Measurements from ENCODE around the gene PAK4.

DNA sequence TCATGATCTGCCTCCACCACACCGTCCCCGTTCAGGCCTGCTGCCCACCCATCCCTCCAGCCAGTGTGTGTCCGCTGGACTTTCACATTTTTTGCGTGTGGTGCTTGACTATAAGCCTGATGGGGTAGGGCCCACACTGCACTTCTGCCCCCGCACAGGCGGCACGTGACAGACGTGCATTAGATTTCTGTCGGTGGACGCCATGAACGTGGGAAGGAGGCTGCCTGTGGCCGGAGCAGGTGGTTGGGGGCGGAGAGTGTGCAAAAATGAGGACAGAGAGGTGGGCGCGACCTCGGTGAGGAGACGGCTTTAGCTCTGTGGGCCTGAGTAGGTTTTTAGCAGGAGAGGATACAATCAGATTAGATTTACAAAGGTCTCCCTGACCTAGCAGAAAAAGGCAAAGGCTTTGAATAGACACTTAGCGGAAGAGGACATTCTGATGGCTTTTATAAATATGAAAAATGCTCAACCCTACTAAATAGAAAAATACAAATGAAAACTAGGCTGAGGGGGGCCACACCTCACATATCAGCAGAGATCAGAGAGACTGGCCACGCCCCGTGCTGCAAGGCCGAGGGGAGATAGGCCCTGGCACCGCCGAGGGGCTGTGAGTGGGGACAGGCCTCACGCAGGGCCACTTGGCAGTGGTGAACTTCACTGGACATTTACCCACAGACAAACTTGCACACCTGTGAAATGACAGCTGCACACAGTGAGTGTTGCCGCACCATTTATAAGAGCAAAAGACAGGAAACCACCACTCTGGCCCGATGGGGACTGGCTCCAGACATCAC lies 25.4 kb downstream of the PAK4 start:
- TF ChIP-seq, protein P1, sequence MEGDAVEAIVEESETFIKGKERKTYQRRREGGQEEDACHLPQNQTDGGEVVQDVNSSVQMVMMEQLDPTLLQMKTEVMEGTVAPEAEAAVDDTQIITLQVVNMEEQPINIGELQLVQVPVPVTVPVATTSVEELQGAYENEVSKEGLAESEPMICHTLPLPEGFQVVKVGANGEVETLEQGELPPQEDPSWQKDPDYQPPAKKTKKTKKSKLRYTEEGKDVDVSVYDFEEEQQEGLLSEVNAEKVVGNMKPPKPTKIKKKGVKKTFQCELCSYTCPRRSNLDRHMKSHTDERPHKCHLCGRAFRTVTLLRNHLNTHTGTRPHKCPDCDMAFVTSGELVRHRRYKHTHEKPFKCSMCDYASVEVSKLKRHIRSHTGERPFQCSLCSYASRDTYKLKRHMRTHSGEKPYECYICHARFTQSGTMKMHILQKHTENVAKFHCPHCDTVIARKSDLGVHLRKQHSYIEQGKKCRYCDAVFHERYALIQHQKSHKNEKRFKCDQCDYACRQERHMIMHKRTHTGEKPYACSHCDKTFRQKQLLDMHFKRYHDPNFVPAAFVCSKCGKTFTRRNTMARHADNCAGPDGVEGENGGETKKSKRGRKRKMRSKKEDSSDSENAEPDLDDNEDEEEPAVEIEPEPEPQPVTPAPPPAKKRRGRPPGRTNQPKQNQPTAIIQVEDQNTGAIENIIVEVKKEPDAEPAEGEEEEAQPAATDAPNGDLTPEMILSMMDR (IDR thresholded peaks at IDR 0.05): no peak
- TF ChIP-seq TCF7 (CRISPR knock-in tag; IDR thresholded peaks at IDR 0.05; ENCODE audit: low read depth): no peak
- TF ChIP-seq ZNF423 (CRISPR knock-in tag; IDR thresholded peaks at IDR 0.05): no peak
- no peak for TF ChIP-seq SMAD4 (CRISPR knock-in tag; IDR thresholded peaks at IDR 0.05)
- TF ChIP-seq RELA (CRISPR knock-in tag; IDR thresholded peaks at IDR 0.05; ENCODE audit: borderline replicate concordance): no peak
- no peak for TF ChIP-seq TEAD4 (CRISPR knock-in tag; IDR thresholded peaks at IDR 0.05)
- TF ChIP-seq MXD4 (CRISPR knock-in tag; IDR thresholded peaks at IDR 0.05; ENCODE audit: borderline replicate concordance): no peak
- TF ChIP-seq CREB1 (CRISPR knock-in tag; IDR thresholded peaks at IDR 0.05): no peak
- TF ChIP-seq ETV6 (CRISPR knock-in tag; IDR thresholded peaks at IDR 0.05): no peak
- TF ChIP-seq, protein P2, sequence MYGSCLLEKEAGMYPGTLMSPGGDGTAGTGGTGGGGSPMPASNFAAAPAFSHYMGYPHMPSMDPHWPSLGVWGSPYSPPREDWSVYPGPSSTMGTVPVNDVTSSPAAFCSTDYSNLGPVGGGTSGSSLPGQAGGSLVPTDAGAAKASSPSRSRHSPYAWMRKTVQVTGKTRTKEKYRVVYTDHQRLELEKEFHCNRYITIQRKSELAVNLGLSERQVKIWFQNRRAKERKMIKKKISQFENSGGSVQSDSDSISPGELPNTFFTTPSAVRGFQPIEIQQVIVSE (CRISPR knock-in tag; IDR thresholded peaks at IDR 0.05; ENCODE audit: borderline replicate concordance): no peak
- TF ChIP-seq, protein P3, sequence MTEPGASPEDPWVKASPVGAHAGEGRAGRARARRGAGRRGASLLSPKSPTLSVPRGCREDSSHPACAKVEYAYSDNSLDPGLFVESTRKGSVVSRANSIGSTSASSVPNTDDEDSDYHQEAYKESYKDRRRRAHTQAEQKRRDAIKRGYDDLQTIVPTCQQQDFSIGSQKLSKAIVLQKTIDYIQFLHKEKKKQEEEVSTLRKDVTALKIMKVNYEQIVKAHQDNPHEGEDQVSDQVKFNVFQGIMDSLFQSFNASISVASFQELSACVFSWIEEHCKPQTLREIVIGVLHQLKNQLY (CRISPR knock-in tag; IDR thresholded peaks at IDR 0.05): no peak
